ENCODE data around the gene RIPK4.

GRCh38 chr21:41709166-41709565 lies 57.7 kb downstream of the RIPK4 start:
- TF ChIP-seq POLR2AphosphoS5 (IDR thresholded peaks at IDR 0.05) (no peak), CTCF (IDR thresholded peaks at IDR 0.05) (no peak)
